Iris pigment epithelial cell (primary cell): ENCODE data around the gene NCAM1.

Source experiments
- DNase-seq: peaks from one replicate; pipeline ENCODE4 v3.0.0-alpha.2; 2011; ENCODE audit warnings: low read depth

The NCAM1 gene

GRCh38 chr11:113131036-113131775 is 170.0 kb downstream of the NCAM1 start:
- DNase-seq: peak; percentile 33

GRCh38 chr11:113133071-113133470 is 171.9 kb downstream of the NCAM1 start:
- DNase-seq: no peak

GRCh38 chr11:113134626-113135025 is 173.4 kb downstream of the NCAM1 start:
- no peak for DNase-seq

- no peak for DNase-seq
Observed at GRCh38 chr11:113137713-113138529, 176.7 kb downstream of the NCAM1 start.

- DNase-seq: no peak
Observed at GRCh38 chr11:113138731-113139130, 177.5 kb downstream of the NCAM1 start.

GRCh38 chr11:113141010-113141409 is 179.8 kb downstream of the NCAM1 start:
- DNase-seq: no peak

- DNase-seq: no peak
Observed at GRCh38 chr11:113142508-113142907, 181.3 kb downstream of the NCAM1 start.

- no peak for DNase-seq
Observed at GRCh38 chr11:113147249-113147648, 186.0 kb downstream of the NCAM1 start.

- DNase-seq: no peak
Observed at GRCh38 chr11:113148076-113148475, 186.9 kb downstream of the NCAM1 start.

GRCh38 chr11:113148652-113149051 is 187.4 kb downstream of the NCAM1 start:
- DNase-seq: no peak

GRCh38 chr11:113151521-113151920 is 190.3 kb downstream of the NCAM1 start:
- DNase-seq: no peak

GRCh38 chr11:113152500-113152899 is 191.3 kb downstream of the NCAM1 start:
- no peak for DNase-seq

- DNase-seq: peak; percentile 37
Observed at GRCh38 chr11:113153847-113154246, 192.6 kb downstream of the NCAM1 start.

- DNase-seq: no peak
Observed at GRCh38 chr11:113159988-113160807, 199.0 kb downstream of the NCAM1 start.

- DNase-seq: no peak
Observed at GRCh38 chr11:113160808-113161124, 199.5 kb downstream of the NCAM1 start.

- DNase-seq: no peak
Observed at GRCh38 chr11:113161711-113162591, 200.7 kb downstream of the NCAM1 start.

GRCh38 chr11:113162592-113162962 is 201.4 kb downstream of the NCAM1 start:
- DNase-seq: no peak

- DNase-seq: no peak
Observed at GRCh38 chr11:113163291-113164030, 202.2 kb downstream of the NCAM1 start.

GRCh38 chr11:113166280-113166679 is 205.1 kb downstream of the NCAM1 start:
- DNase-seq: no peak

GRCh38 chr11:113167599-113167998 is 206.4 kb downstream of the NCAM1 start:
- DNase-seq: no peak
